GM18861 (cell line): ENCODE measurements around the gene KRTAP10-10.
"Not testable (repeated sequence)": the region's sequence is repeated elsewhere in the genome, so short reads cannot be mapped to it uniquely, and the experiment has no call there.

Experiments
- ATAC-seq: cut with Tn5 transposase; IDR thresholded peaks from one replicate; pipeline ENCODE4 v1.9.1; 2021; ENCODE audit not compliant: unreplicated experiment

KRTAP10-10 gene

DNA sequence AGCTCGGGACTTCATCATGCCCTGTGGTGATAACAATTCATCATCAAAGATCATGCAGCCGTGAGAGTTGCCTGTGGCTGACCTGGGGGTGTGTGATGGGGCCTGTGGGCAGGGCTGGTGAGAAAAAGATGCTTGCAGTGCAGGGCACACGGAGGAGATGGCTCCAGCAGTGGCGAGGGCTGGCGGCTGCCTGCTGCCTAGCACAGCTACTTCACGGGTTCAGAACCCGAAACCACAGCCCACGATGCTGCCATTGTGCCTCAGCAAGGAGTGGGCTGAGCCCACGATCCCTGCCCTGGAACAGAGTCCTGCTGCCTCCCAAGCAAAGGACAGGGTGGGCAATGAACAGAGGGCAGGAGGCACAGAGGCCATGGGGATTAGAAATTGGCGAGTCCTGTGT, 10.9 kb upstream of the KRTAP10-10 start:
- ATAC-seq: no peak

DNA sequence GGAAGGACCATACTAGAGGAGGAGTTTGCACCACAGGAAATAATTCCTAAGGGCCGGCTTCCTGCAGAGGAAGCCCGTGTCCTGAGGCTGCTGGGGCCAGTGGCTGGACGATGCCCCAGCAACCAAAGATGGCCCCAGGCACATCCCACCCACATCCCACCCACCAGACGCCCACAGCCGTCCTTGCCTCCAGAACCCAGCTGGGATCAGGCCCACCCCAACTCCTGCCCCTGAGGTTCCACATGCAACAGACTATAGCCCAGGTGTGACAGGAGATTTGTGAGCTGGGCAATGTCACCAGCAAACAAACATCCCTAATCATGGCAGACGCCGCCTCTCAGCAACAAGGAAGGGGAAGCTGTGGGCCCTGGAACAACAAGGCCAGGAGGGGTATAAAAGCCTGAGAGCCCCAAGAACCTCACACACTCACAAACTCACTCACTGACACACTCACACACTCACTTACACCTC, 10.4 kb upstream of the KRTAP10-10 start, which contains the start of gene KRTAP10-9:
KRTAP10-9 (plus strand) TSS at position 421 of the 471 bp plus-strand sequence. CDS start 79 bp downstream, outside the sequence.
- ATAC-seq: no peak

DNA sequence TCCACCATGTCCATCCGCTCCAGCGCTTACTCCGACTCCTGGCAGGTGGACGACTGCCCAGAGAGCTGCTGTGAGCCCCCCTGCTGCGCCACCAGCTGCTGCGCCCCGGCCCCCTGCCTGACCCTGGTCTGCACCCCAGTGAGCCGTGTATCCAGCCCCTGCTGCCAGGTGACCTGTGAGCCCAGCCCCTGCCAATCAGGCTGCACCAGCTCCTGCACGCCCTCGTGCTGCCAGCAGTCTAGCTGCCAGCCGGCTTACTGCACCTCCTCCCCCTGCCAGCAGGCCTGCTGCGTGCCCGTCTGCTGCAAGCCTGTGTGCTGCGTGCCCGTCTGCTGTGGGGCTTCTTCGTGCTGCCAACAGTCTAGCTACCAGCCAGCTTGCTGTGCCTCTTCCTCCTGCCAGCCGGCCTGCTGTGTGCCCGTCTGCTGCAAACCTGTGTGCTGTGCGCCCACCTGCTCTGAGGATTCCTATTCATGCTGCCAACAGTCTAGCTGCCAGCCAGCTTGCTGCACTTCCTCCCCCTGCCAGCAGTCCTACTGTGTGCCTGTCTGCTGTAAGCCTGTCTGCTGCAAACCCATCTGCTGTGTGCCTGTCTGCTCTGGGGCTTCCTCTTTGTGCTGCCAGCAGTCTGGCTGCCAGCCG, 9.9 kb upstream of the KRTAP10-10 start:
- ATAC-seq: not testable (repeated sequence)

DNA sequence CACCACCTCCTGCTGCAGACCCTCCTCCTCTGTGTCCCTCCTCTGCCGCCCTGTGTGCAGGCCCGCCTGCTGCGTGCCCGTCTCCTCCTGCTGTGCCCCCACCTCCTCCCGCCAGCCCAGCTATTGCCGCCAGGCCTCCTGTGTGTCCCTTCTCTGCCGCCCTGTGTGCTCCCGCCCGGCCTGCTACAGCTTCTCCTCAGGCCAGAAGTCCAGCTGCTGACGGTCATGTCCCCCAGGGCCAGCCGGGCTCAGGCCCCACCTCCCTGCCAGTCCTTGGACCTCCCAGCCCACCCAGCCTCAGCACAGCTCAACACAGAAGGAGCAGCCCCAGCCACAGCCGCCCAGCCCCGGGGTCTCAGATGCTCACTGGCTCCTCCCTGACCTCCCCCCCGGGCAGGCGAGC, 9.3 kb upstream of the KRTAP10-10 start:
- not testable (repeated sequence) for ATAC-seq

DNA sequence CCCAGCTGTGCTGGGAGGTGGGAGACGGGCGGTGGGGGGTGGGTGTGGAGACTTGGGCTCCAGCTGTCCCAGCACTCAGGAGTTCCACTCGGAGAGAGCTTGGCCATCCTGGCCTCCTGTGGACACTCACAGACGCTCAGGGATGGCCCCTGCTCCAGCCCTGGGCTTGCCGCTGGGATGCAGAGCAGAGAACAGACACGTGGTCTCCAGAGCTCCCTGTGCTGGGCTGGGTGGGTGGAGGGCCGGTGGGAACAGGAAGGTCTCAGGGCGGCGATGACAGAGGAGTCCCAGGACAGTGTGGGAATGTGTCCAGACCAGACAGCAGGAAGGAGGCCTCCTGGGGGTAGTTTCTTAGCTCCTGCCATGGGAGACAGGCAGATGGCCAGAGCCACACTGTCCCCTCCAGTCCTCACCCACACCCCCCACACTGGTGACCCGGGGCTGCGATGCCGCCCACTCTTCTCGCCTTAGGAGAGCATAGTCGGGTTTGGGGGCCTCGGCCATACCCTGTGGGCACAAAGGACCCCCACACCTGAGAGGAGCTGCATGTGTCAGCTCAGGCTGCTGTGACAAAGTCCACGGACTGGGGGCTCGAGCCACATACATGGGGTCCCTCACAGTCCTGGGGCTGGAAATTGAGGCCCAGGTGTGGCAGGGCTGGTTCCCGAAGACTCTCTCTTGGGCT, 8.3 kb upstream of the KRTAP10-10 start:
- no peak for ATAC-seq

DNA sequence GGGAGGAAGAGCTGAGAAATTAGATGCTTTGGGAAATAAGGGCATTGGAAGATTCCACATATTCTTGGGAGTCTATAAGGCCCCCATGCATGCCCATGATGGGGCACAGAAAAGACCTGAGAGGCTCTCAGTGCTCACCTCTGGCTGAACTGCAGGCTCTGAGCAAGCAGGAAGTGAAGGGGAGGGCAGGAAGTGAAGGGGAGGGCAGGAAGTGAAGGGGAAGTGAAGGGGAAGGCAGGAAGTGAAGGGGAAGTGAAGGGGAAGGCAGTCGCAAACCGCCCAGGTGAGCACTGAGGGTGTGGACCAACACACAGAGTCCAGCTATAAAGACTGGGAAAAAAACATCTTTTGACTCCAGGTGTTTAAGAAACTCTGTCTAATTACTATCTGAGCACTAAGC, 6.7 kb upstream of the KRTAP10-10 start:
- ATAC-seq: no peak

DNA sequence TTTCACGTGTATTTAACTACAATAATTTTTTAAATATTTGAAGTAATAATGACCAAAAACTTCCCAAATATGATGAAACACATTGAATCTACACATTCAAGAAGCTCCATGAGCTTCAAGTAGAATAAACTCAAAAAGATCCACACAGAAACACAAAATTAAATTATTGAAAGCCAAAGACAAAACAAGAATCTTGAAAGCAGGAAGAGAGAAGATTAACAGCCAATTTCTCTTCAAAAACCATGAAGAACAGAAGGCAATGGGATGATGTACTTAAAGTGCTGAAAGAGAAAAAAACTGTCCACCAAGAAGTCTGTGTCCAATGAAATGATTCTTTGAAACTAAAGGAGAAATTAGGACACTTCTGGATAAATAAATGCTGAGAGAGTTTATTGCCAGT, 5.1 kb upstream of the KRTAP10-10 start:
- ATAC-seq: no peak

DNA sequence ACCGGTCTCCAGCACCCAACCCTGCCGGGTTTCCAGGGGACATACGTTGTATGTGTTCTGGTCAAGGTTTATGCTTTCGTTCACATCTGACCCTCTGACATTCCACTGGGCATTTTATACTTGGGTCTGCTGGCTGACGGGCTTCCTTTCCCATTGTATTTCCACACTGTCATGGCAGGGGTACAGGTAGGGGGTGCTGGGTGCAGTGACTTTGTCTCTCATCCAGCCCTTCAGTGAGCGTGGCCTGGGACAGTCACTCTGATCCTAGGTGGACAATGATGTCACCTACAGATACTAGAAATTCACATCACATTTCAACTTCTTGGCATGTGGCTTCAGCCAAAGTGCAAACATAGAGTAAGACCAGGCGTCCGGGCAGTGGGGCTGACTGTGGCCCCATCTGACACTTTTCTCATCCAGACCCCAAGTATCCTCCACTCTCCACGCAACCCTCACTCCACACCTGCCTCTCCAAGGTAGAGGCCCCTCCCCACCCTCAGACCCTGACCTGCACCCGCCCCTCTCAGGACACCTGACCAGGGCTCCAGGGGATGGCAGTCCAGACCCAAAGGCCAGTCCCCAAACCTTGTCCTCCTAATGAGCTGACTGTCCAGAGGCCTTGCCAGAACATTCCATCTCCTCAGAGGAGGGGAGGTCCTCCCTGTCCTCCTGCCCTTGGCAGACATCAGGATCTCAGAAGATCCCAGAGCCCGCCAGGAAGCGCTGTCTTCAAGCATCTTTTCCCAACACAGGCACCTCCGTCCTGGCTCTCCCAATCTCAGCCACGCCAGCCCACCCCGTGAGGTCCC, 743 bp upstream of the KRTAP10-10 start:
- no peak for ATAC-seq

DNA sequence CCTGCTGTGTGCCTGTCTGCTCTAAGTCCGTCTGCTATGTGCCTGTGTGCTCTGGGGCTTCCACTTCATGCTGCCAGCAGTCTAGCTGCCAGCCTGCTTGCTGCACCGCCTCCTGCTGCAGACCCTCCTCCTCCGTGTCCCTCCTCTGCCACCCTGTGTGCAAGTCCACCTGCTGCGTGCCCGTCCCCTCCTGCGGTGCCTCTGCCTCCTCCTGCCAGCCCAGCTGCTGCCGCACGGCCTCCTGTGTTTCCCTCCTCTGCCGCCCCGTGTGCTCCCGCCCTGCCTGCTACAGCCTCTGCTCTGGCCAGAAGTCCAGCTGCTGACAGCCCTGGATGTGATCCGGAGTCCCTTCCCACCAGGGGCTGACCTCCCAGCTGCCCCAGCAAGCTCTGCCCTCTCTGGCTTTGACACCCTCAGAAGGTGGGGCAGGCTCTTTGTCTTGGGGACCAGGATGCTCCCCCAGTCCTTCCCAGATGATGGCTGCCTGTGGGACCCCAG, 744 bp downstream of the KRTAP10-10 start:
- not testable (repeated sequence) for ATAC-seq

DNA sequence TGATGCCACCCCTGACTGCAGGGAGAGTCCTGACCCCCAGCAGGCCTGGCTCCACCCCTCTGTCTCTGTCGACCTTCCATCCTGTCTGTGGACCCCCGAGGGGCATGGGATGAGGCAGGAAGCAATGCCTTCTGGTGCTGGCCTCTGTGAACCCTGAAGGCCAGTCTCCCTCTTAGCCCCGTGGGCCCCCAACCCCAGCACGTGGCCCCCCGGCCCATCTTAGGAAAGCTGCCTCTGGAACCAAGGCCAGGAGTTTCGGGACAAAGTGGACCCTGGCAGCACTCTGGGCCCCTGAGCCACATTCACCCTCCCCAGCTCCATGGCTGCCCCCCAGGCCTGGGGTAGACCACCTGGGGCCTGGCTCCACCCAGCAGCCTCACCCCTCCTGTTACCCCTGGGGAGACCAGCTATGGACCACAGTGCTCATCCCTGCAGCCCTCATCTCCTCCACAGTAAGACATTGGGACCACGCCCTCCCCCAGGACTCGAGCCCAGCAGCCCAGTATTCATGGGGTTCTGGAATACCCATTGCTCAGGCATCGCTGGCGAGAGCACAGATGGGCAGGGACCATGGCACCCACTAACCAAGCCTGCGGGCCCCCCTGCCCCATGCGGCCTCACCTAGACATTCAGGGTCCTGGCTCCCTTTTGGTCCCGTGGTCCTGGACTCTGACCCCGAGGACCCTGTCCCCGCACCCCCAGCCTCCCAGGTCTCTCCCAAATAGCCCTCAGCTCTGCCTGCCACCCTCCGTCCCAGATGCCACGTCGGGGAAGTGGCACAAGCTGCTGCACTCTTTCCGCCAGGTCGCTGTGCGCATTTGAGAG, 1.6 kb downstream of the KRTAP10-10 start:
- ATAC-seq: not testable (repeated sequence)

DNA sequence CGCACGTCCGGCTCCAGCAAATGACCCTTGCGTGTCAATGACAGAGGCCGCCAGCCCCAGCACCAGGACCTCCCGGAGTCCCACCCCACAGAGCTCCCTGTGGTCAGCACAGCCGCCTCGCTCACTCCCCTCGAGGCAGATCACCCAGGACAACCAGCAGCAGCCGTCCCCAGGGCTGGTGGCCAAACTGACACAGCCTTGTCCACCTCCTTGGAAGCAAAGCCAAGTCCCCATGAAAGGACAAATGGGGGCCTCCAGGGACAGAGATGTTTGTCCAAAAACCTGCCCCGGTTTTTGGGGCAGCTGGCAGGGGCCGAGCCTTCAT, 2.1 kb downstream of the KRTAP10-10 start:
- no peak for ATAC-seq

DNA sequence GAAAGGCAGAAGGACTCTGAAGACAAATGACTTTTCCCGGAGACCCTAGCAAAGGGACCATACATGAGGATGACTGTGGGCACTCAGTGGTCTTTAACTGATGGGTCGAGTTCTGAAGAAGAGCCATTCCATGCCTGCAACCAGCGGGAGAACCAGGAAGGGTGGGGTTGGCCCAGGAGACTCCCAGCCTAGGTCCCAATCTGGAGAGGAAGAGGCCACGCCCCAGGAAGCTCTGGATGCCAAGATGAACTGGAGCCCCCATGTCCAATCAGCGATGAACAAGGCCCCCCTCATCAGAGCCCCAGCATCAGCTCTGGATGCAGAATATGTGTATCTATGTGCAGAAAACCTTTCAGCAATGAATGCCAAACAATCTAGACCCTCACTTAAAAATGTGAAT, 3.6 kb downstream of the KRTAP10-10 start:
- ATAC-seq: no peak

DNA sequence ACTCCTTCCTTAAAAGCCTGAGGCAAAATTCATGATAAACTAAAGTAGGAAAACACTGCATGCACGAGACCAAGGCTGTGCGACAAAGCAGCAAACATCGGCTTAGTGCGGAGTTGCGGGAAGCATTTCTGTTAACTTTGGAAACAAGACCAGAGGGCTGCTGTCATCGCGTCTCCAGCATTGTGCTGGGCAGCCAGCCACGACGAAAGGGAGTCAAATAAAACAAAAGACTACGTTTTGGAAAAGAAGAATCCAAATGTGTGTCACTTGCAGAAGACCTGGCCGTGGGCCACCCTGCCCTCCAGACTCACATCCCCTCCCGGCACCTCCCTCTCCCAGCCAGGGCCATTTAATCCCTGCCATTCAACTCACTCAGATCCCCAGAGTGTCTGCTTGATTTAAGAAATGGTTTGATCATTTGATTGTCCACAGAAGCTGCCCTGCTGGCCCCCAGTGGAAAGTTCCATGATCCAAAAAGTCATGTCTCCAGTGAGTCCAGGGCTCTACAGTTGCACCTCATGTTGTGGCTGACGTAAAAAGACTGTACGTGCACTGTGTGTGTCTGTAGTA, 6.7 kb downstream of the KRTAP10-10 start:
- no peak for ATAC-seq

DNA sequence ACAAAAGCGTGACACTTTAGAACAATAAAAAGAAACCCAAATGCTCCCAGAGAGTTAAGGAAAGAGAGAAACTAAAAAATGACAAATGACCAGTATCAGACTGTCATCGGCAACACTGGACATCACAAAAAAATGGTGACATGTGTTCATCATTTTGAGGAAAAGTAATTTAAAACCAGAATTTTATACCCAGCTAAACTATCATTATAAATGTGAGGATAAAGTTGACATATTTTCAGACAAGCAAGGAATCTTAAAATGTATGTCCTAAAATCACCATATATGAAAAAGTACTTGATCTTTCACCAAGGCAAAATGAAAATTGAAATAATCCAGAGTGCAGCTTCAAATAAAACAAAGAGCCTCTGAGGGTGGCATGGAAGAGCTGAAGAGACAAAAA, 7.7 kb downstream of the KRTAP10-10 start:
- ATAC-seq: no peak

DNA sequence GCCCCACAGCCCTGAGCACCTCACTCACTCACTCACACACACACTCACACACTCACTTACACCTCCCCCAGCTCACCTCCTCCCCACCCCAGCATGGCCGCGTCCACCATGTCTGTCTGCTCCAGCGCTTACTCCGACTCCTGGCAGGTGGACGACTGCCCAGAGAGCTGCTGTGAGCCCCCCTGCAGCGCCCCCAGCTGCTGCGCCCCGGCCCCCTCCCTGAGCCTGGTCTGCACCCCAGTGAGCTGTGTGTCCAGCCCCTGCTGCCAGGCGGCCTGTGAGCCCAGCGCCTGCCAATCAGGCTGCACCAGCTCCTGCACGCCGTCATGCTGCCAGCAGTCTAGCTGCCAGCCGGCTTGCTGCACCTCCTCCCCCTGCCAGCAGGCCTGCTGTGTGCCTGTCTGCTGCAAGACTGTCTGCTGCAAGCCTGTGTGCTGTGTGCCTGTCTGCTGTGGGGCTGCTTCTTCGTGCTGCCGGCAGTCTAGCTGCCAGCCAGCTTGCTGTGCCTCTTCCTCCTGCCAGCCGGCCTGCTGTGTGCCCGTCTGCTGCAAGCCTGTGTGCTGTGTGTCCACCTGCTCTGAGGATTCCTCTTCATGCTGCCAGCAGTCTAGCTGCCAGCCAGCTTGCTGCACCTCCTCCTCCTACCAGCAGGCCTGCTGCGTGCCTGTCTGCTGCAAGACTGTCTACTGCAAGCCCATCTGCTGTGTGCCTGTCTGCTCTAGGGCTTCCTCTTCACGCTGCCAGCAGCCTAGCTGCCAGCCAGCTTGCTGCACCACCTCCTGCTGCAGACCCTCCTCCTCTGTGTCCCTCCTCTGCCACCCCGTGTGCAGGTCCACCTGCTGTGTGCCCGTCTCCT, 9.4 kb downstream of the KRTAP10-10 start, which contains the start of gene KRTAP10-11:
KRTAP10-11 (plus strand) TSS at position 49 of the 856 bp plus-strand sequence; CDS start at position 94, 45 bp downstream.
- ATAC-seq: not testable (repeated sequence)

DNA sequence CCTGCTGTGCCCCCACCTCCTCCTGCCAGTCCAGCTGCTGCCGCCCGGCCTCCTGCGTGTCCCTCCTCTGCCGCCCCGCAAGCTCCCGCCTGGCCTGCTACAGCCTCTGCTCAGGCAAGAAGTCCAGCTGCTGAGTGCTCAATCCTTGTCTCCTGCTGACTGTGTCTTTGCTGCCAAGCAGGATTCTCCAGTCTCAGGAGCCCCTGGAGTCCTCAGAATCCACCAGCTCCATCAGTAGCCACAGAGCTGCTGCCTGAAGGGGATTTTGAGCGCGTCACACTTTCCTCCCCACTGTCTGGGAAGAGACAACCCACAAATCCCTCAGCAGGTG, 10.0 kb downstream of the KRTAP10-10 start:
- no peak for ATAC-seq

DNA sequence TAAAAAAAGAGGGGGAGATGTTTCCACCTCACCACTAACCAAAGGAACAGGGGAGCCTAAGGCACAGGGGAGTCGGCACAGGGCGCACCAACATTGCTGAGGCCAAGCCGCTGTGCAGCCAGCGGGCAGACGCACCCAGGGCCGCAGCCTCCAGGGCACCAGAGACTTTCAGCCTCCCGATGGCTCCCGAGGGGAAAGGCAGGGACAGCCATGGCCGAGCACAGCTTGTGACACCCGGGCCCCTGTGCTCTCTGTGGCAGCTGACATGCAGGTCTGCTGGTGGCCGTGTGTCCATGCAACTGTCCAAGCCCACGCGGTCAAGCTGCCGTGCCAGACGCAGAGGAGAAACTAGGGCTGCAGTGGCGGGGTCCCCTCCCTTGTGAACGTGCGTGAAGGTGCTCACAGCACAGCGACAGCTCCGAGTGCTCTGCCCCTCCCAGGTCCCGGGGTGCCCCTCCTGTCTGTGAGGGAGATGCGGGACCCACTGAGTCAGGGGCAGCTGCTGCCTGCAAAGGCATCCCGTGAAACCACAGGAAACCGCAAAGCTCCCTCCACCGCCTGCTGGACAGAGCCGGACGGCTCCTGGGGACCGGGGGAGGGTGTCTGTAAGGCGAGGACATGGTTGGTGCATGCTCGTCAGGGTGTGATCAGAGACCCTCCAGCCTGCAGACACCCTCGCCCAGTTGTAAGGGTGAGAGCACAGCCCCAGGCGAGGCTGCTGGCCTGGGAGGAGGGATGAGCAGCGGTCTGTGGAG, 11.6 kb downstream of the KRTAP10-10 start:
- ATAC-seq: no peak

DNA sequence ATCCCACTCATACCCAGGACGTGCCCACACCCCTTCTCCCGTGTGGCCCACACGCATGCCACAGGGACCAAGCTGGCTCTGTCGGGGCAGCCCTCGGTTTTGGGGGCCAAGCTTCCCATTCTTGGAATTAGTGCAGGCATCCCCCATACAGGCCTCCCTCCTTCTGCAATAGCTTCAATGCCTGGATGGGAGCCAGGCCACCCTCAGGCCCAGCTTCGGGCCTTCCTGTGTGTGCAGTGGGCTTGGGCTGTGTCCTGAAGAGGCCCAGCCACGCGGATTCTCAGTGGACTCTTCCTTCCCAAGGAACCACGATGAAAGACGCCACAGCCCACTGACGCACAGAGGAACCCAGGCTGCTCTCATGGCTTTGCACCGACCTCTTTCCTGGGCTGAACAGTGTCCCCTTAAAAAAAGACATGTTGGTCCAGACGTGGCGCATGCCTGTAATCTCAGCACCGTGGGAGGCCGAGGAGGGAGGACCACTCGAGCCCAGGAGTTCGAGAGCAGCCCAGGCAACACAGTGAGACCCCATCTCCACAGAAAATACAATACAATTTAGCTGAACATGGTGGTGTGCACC, 12.5 kb downstream of the KRTAP10-10 start:
- no peak for ATAC-seq
